K562 (cell line): ENCODE results near the gene DPP8. TPM values are rescaled to one million over a fixed set of nuclear protein-coding genes. Genes with fewer than 3 reads are reported as not detected.

ENCODE experiments used
- BHLHE40 ChIP-seq: IDR thresholded peaks from 2 replicates; pipeline ENCODE4 v1.6.1; 2011; ENCODE audit warnings: low read length, improper control_type of control experiment
- CBX2 ChIP-seq: fragments of 200-600 bp; sonication (generic); IDR thresholded peaks from one replicate; pipeline ENCODE4 v1.6.1; 2012; ENCODE audit warnings: mild to moderate bottlenecking, low read length, inconsistent platforms; ENCODE audit not compliant: insufficient read depth, poor library complexity, severe bottlenecking
- EGR1 ChIP-seq: fragments of 450-650 bp; conservative IDR thresholded peaks from 2 replicates; pipeline ENCODE4 v1.6.1; 2017; ENCODE audit warnings: mild to moderate bottlenecking
- FOXA1 ChIP-seq: fragments of 450-650 bp; IDR thresholded peaks from 2 replicates; pipeline ENCODE4 v1.6.1; 2016; ENCODE audit warnings: mild to moderate bottlenecking, borderline replicate concordance
- FOXK2 ChIP-seq, 2 experiments: fragments of 450-650 bp; IDR thresholded peaks in 1 of 2; conservative IDR thresholded peaks in 1 of 2; 2 replicates each; pipeline ENCODE4 v1.6.1; 2016; ENCODE audit warnings: low read depth in 2 of 2, mild to moderate bottlenecking in 1 of 2
- FOXM1 ChIP-seq, 2 experiments: fragments of 450-650 bp in 1 of 2; sonication (generic) in 1 of 2; formaldehyde crosslinking in 1 of 2; IDR thresholded peaks; 2 replicates each; pipeline versions ENCODE4 v1.6.1 to v1.9.0; 2017 to 2022; ENCODE audit warnings: low read depth in 2 of 2, mild to moderate bottlenecking in 2 of 2, missing genetic modification reagents in 1 of 2, moderate library complexity in 1 of 2
- KLF1 ChIP-seq: fragments of 450-650 bp; IDR thresholded peaks from 2 replicates; pipeline ENCODE4 v1.6.1; 2016; ENCODE audit warnings: missing genetic modification characterization, missing compliant biosample characterization
- LARP7 ChIP-seq: fragments of 450-650 bp; IDR thresholded peaks from 2 replicates; pipeline ENCODE4 v1.6.1; 2016
- MTA1 ChIP-seq: fragments of 450-650 bp; IDR thresholded peaks from 2 replicates; pipeline ENCODE4 v1.6.1; 2017; ENCODE audit warnings: borderline replicate concordance
- NBN ChIP-seq: fragments of 450-650 bp; IDR thresholded peaks from 2 replicates; pipeline ENCODE4 v1.6.1; 2016; ENCODE audit warnings: low read depth, mild to moderate bottlenecking
- NELFE ChIP-seq: IDR thresholded peaks from 2 replicates; pipeline ENCODE4 v1.6.1; 2011; ENCODE audit warnings: mild to moderate bottlenecking; ENCODE audit not compliant: insufficient read depth, insufficient read length
- NFATC3 ChIP-seq: fragments of 450-650 bp; IDR thresholded peaks from 2 replicates; pipeline ENCODE4 v1.6.1; 2017; ENCODE audit warnings: mild to moderate bottlenecking
- RHOXF2B ChIP-seq: fragments of 250-450 bp; sonication (Bioruptor Pico); conservative IDR thresholded peaks from 2 replicates; pipeline ENCODE4 v1.5.1; 2021
- SNIP1 ChIP-seq: fragments of 450-650 bp; IDR thresholded peaks from 2 replicates; pipeline ENCODE4 v1.7.1; 2017; ENCODE audit warnings: low read depth, mild to moderate bottlenecking
- SREBF1 ChIP-seq: fragments of 150-350 bp; IDR thresholded peaks from 2 replicates; pipeline ENCODE4 v1.6.1; 2014; ENCODE audit warnings: antibody characterized with exemption, low read depth, low read length, borderline replicate concordance
- SREBF2 ChIP-seq: sonication (generic); formaldehyde crosslinking; IDR thresholded peaks from 2 replicates; pipeline ENCODE4 v1.4.0; 2020; ENCODE audit warnings: mild to moderate bottlenecking, missing genetic modification reagents
- SRSF9 ChIP-seq: fragments of 200-400 bp; formaldehyde crosslinking; IDR thresholded peaks from 2 replicates; pipeline ENCODE4 v1.6.1; 2017; ENCODE audit warnings: low read depth, low read length, borderline replicate concordance
- XRCC4 ChIP-seq: IDR thresholded peaks from one replicate; pipeline ENCODE4 v1.6.1; 2011; ENCODE audit not compliant: insufficient read depth, insufficient read length; ENCODE audit errors: extremely low read depth
- XRCC5 ChIP-seq: fragments of 200-400 bp; formaldehyde crosslinking; IDR thresholded peaks from 2 replicates; pipeline ENCODE4 v1.6.1; 2017; ENCODE audit warnings: low read depth, mild to moderate bottlenecking, low read length
- ZNF197 ChIP-seq: fragments of 200-800 bp; sonication (Bioruptor generic); IDR thresholded peaks from 2 replicates; pipeline ENCODE4 v1.6.1; 2016; ENCODE audit warnings: low read depth, missing genetic modification characterization, missing compliant biosample characterization
- ZNF217 ChIP-seq: sonication (generic); formaldehyde crosslinking; IDR thresholded peaks from 2 replicates; pipeline ENCODE4 v1.8.0; 2022; ENCODE audit warnings: mild to moderate bottlenecking, missing genetic modification reagents
- ZNF445 ChIP-seq: fragments of 250-450 bp; sonication (Bioruptor Pico); IDR thresholded peaks from 2 replicates; pipeline ENCODE4 v1.4.0; 2020; ENCODE audit warnings: low read depth, mild to moderate bottlenecking, moderate library complexity
- ZNF717 ChIP-seq: fragments of 250-450 bp; sonication (Bioruptor Pico); IDR thresholded peaks from 2 replicates; pipeline ENCODE4 v1.5.0; 2021
- ZNF780A ChIP-seq: fragments of 250-450 bp; sonication (Bioruptor Pico); IDR thresholded peaks from 2 replicates; pipeline ENCODE4 v1.5.0; 2021; ENCODE audit warnings: mild to moderate bottlenecking
- ZSCAN29 ChIP-seq: fragments of 450-650 bp; IDR thresholded peaks from 2 replicates; pipeline ENCODE4 v1.6.1; 2017
- polyA plus RNA-seq, 8 experiments: library from polyadenylated mRNA; depleted of rRNA in 4 of 8; stranded (reverse) in 5 of 8; unstranded in 3 of 8; fragments of >200 nt; fragmentation: Nextera tagmentation in 2 of 8; fragmentation: Illumina TruSeq in 1 of 8; extraction: Ambion mirVana in 2 of 8; extraction: Trizol in 1 of 8; gene quantifications; 2 replicates each; pipeline versions ENCODE4 v1.2.1 to v1.2.3, GENCODE V29; 2011 to 2014; ENCODE audit warnings: inconsistent platforms in 1 of 8, missing spikeins in 1 of 8
- total RNA-seq, 7 experiments: library from RNA; depleted of rRNA in 6 of 7; stranded (reverse); fragments of >200 nt in 6 of 7; fragmentation: Illumina TruSeq in 2 of 7; extraction: Trizol in 2 of 7; gene quantifications; 2 replicates each; pipeline versions ENCODE4 v1.2.1 to v1.2.3, GENCODE V29; 2011 to 2021; ENCODE audit warnings: low replicate concordance in 1 of 7
- TF ChIP-seq, protein P1 (sequence below): fragments of 450-650 bp; formaldehyde crosslinking; IDR thresholded peaks from 2 replicates; pipeline ENCODE4 v1.4.0; 2020; ENCODE audit warnings: mild to moderate bottlenecking, moderate library complexity
- TF ChIP-seq, protein P2 (sequence below), 2 experiments: fragments of 250-450 bp in 1 of 2; fragments of 450-650 bp in 1 of 2; sonication (Bioruptor Pico) in 1 of 2; IDR thresholded peaks; 2 replicates each; pipeline versions ENCODE4 v1.6.1 to v1.8.0; 2016 to 2021; ENCODE audit warnings: mild to moderate bottlenecking in 2 of 2, moderate library complexity in 2 of 2, missing compliant biosample characterization in 1 of 2, missing genetic modification characterization in 1 of 2
- TF ChIP-seq, protein P3 (sequence below): sonication (generic); formaldehyde crosslinking; IDR thresholded peaks from 2 replicates; pipeline ENCODE4 v1.8.0; 2022; ENCODE audit warnings: mild to moderate bottlenecking, missing genetic modification reagents

Gene DPP8
- total and polyA plus RNA-seq, 9 of the 15 experiments (the other 6 are each of a cell fraction or from before 2014, with no cell fraction given), result 5.5 to 36.7 (median 20.7) TPM

- TF ChIP-seq ZNF217 (no peak), ZNF445 (no peak), SREBF2 (CRISPR knock-in tag) (no peak), MTA1 (no peak), XRCC5 (no peak), NFATC3 (no peak), FOXK2 (conservative IDR thresholded peaks at IDR 0.05 in 1 of 2, IDR thresholded peaks at IDR 0.05 in 1 of 2; ENCODE audit: low read depth in 2 of 2) (no peak), ZSCAN29 (no peak), EGR1 (peak; percentile 44), ZNF197 (CRISPR knock-in tag) (no peak), NELFE (no peak), CBX2 (no peak), BHLHE40 (peak; percentile 14; the same call in 1 of the 2 replicates), NBN (peak; percentile 19; the same call in 1 of the 2 replicates), ZNF717 (CRISPR knock-in tag) (no peak), LARP7 (no peak), SRSF9 (no peak), SNIP1 (no peak), SREBF1 (no peak), FOXA1 (no peak), XRCC4 (no peak), KLF1 (tag) (no peak), ZNF780A (CRISPR knock-in tag) (no peak), RHOXF2B (CRISPR knock-in tag) (no peak), FOXM1 (IDR thresholded peaks at IDR 0.05; ENCODE audit: low read depth) (no peak), FOXM1 (CRISPR knock-in tag; IDR thresholded peaks at IDR 0.05; ENCODE audit: low read depth) (0 out of 2 replicates have a peak, but pooled peaks have one; percentile 61)
- TF ChIP-seq, protein P1, sequence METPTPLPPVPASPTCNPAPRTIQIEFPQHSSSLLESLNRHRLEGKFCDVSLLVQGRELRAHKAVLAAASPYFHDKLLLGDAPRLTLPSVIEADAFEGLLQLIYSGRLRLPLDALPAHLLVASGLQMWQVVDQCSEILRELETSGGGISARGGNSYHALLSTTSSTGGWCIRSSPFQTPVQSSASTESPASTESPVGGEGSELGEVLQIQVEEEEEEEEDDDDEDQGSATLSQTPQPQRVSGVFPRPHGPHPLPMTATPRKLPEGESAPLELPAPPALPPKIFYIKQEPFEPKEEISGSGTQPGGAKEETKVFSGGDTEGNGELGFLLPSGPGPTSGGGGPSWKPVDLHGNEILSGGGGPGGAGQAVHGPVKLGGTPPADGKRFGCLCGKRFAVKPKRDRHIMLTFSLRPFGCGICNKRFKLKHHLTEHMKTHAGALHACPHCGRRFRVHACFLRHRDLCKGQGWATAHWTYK, result peak; percentile 61; the same call in 1 of the 2 replicates
- TF ChIP-seq, protein P2, sequence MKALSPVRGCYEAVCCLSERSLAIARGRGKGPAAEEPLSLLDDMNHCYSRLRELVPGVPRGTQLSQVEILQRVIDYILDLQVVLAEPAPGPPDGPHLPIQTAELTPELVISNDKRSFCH (CRISPR knock-in tag; IDR thresholded peaks at IDR 0.05), result no peak
- TF ChIP-seq, protein P2 (tag; IDR thresholded peaks at IDR 0.05), result peak; percentile 50; the same call in 1 of the 2 replicates
- TF ChIP-seq, protein P3, sequence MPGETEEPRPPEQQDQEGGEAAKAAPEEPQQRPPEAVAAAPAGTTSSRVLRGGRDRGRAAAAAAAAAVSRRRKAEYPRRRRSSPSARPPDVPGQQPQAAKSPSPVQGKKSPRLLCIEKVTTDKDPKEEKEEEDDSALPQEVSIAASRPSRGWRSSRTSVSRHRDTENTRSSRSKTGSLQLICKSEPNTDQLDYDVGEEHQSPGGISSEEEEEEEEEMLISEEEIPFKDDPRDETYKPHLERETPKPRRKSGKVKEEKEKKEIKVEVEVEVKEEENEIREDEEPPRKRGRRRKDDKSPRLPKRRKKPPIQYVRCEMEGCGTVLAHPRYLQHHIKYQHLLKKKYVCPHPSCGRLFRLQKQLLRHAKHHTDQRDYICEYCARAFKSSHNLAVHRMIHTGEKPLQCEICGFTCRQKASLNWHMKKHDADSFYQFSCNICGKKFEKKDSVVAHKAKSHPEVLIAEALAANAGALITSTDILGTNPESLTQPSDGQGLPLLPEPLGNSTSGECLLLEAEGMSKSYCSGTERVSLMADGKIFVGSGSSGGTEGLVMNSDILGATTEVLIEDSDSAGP (CRISPR knock-in tag), result no peak
These were observed 13.0 kb upstream of the DPP8 start, which contains the start of gene HACD3 (continued) for GRCh38 chr15:65530318-65531111.
